Activated CD8-positive, alpha-beta memory T cell treated with anti-CD3 and anti-CD28 coated beads, Interleukin-2, amount 50 U/mL, for 24 hours (primary cell): ENCODE data around the gene TPPP.
"Not testable (repeated sequence)": the region's sequence is repeated elsewhere in the genome, so short reads cannot be mapped to it uniquely, and the experiment has no call there.

Source experiments
- DNase-seq: peaks from one replicate; pipeline ENCODE4 v3.0.0-alpha.2; 2020; ENCODE audit errors: extremely low read depth

Gene TPPP

GRCh38 chr5:645421-645820 is 47.7 kb downstream of the TPPP start:
- DNase-seq: no peak

- DNase-seq: no peak
Measured at GRCh38 chr5:644971-645370, 48.2 kb downstream of the TPPP start.

- DNase-seq: no peak
Measured at GRCh38 chr5:644509-644908, 48.6 kb downstream of the TPPP start.

DNA sequence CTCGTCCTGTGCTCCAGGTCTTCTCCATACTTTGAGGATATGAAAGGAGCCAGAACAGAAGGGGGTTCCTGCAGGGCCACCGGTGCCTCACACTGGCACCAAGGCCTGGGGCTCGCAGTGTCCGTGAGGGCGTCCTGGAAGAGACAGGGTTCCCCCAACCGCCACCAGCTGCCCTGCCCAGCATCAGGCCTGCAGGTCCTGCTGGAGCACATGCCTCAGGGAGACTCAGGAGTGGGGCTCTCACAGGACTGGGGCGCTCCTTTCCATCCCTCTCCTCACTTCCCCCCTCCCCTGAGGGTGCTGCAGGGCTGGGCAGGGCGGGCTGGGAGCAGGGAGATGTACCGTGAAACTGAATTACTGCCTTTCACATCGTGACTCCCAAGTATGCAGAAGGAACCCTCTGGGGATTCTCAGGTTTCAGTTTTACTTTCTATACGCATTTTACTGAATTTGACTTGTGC is 49.3 kb downstream of the TPPP start:
- no peak for DNase-seq

- DNase-seq: no peak
Measured at GRCh38 chr5:643351-643801, 49.8 kb downstream of the TPPP start.

GRCh38 chr5:642481-642880 is 50.7 kb downstream of the TPPP start:
- no peak for DNase-seq

- no peak for DNase-seq
Measured at GRCh38 chr5:641331-641765, 51.8 kb downstream of the TPPP start.

GRCh38 chr5:640461-641330 is 52.5 kb downstream of the TPPP start:
- no peak for DNase-seq

GRCh38 chr5:639584-640213 is 53.5 kb downstream of the TPPP start:
- no peak for DNase-seq

- DNase-seq: no peak
Measured at GRCh38 chr5:639253-639530, 54.0 kb downstream of the TPPP start.

GRCh38 chr5:638501-639252 is 54.5 kb downstream of the TPPP start:
- DNase-seq: no peak

GRCh38 chr5:637581-638450 is 55.3 kb downstream of the TPPP start:
- no peak for DNase-seq

DNA sequence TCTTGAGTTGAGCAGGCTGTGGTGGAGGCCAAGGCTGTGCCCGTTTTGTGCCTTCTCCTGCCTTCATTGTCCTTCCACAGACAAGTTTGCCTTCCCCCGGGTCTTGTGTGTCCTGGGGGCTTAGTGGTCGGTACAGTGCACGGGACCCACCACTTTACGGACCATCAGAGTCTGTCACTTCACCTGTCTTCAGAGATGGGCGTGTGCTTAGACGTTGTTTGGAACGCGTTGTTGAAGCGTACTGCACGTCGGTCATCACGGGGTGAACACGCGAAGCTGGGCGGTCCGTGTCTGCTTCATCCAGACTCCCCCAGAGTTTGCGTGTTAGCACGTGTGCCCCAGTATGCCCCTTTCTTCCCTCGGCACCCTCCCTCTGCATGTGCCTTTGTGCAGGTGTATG is 56.2 kb downstream of the TPPP start:
- no peak for DNase-seq

- DNase-seq: no peak
Measured at GRCh38 chr5:635306-636055, 57.7 kb downstream of the TPPP start.

- DNase-seq: no peak
Measured at GRCh38 chr5:634191-634590, 59.0 kb downstream of the TPPP start.

GRCh38 chr5:633501-633955 is 59.6 kb downstream of the TPPP start:
- DNase-seq: no peak

DNA sequence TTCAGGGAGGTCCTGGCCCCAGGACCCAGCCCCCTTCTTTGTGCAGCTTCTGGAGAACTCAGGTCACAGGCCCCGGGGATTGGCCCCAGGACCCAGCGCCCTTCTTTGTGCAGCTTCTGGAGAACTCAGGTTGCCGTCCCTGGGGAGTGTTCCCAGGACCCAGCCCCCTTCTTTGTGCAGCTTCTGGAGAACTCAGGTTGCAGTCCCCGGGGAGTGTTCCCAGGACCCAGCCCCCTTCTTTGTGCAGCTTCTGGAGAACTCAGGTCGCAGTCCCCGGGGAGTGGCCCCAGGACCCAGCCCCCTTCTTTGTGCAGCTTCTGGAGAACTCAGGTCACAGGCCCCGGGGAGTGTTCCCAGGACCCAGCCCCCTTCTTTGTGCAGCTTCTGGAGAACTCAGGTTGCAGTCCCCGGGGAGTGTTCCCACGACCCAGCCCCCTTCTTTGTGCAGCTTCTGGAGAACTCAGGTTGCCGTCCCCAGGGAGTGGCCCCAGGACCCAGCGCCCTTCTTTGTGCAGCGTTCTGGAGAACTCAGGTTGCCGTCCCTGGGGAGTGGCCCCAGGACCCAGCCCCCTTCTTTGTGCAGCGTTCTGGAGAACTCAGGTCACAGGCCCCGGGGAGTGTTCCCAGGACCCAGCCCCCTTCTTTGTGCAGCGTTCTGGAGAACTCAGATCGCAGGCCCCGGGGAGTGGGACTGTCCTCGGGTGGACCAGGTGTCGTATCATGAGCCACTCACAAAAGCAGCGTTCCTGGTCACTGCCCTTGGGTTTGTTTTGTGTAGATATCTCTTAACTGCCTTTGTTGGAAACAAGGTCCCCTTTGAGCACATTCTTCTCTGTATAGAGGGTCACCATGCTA is 64.6 kb downstream of the TPPP start:
- DNase-seq: not testable (repeated sequence)

GRCh38 chr5:627840-628239 is 65.3 kb downstream of the TPPP start:
- DNase-seq: no peak

DNA sequence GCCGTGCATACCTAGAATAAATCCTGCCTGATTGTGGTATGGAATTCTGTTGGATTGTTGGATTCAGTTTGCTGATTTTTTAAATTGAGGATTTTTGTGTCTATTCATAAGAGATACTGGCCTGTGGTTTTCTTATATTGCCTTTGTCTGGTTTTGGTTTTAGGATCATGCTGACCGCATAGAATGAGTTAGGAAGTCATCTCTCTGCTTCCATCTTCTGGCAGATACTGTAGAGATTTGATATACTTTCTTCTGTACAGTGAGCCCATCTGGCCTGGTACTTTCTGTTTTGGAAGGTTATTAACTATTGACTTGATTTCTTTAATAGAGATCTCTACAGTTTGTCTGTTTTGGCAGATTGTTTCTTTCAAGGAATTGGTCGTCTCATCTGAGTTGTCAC is 66.3 kb downstream of the TPPP start:
- DNase-seq: no peak

DNA sequence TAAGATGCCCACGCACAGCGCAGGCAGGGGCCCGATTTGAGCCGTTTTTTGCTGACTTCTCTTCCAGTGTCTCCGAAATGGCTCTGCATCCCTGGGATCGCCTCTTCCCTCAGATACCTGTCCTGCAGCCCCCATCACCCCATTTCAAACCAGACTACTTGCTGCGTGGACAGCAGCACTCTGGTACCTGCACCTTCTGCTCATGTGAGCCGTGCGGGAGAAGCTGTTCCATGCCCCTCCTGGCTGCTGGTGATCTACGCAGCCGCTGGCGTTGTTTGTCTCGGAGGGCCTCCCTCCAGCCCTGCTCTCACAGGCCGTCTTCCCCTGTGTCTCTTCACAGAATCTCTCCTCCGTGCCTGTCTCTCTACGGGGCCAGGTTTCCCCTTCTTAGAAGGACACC is 67.6 kb downstream of the TPPP start:
- DNase-seq: no peak
